Measurements from ENCODE around the gene RNF4. TPM values are rescaled to one million over a fixed set of nuclear protein-coding genes. Genes with fewer than 3 reads are reported as not detected.

RNF4 gene
- total and polyA plus RNA-seq, 7 donors, result 18.1 to 50.2 (median 30.7) TPM

DNA sequence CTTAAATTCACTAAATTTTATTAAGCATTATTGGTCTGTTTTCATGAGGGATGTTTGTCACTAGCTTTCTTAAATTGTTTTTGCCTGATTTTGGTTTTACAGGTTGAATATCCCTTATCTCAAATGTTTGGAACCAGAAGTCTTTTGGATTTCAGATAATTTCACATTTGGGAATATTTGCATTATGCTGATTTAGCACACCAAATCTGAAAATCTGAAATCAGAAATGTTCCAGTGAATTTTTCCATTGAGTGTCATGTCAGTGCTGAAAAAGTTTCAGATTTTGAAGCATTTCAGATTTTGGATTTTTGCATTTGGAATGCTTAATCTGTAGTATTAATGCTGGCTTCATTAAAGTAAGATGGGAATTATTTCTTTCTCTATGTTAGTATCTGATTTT lies 82.2 kb downstream of the RNF4 start:
- no peak overlapping the region for H3K4me3 ChIP-seq
- DNase-seq (no peak), ATAC-seq (no peak)
- no peaks in the 10 kb centered on the region for H3K27me3 ChIP-seq (ENCODE audit: insufficient read depth in 3 of 3, low read length in 2 of 3)
- TF ChIP-seq, protein P1, sequence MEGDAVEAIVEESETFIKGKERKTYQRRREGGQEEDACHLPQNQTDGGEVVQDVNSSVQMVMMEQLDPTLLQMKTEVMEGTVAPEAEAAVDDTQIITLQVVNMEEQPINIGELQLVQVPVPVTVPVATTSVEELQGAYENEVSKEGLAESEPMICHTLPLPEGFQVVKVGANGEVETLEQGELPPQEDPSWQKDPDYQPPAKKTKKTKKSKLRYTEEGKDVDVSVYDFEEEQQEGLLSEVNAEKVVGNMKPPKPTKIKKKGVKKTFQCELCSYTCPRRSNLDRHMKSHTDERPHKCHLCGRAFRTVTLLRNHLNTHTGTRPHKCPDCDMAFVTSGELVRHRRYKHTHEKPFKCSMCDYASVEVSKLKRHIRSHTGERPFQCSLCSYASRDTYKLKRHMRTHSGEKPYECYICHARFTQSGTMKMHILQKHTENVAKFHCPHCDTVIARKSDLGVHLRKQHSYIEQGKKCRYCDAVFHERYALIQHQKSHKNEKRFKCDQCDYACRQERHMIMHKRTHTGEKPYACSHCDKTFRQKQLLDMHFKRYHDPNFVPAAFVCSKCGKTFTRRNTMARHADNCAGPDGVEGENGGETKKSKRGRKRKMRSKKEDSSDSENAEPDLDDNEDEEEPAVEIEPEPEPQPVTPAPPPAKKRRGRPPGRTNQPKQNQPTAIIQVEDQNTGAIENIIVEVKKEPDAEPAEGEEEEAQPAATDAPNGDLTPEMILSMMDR (IDR thresholded peaks at IDR 0.05), result no peak
- H3K36me3 ChIP-seq (ENCODE audit: insufficient read depth in 1 of 2, low read depth in 1 of 2), result no peaks in the 10 kb centered on the region
- H3K27ac ChIP-seq, result no peak overlapping the region
- H3K4me1 ChIP-seq, result no peaks in the 10 kb centered on the region
- intact Hi-C loops (cut with DNase I), result no loop called here
- no peaks in the 10 kb centered on the region for H3K9me3 ChIP-seq

DNA sequence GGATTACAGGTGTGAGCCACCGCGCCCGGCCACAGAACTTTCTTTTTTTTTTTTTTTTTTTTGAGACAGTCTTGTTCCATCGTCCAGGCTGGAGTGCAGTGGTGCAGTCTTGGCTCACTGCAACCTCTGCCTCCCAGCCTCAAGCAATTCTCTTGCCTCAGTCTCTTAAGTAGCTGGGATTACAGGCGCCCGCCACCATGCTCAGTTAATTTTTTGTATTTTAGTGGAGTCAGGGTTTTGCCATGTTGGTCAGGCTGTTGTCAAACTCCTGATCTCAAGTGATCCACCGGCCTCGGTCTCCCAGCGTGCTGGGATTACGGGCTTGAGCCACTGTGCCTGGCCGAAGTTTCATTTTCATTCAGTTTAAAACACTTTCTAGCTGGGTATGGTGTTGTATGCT lies 83.9 kb downstream of the RNF4 start:
- DNase-seq (no peak), ATAC-seq (no peak)
- Histone ChIP-seq H3K27me3 (ENCODE audit: insufficient read depth in 3 of 3, low read length in 2 of 3) (no peaks in the 10 kb centered on the region), H3K4me1 (no peaks in the 10 kb centered on the region), H3K27ac (no peak overlapping the region), H3K4me3 (no peak overlapping the region), H3K36me3 (ENCODE audit: insufficient read depth in 1 of 2, low read depth in 1 of 2) (no peaks in the 10 kb centered on the region), H3K9me3 (no peaks in the 10 kb centered on the region)
- intact Hi-C loops (cut with DNase I), result no loop called here
- TF ChIP-seq, protein P1 (IDR thresholded peaks at IDR 0.05), result no peak
- 91 to 98% (median 95%) methylated on average over 9 to 11 of the region's 11 CpGs for WGBS, 3 donors

DNA sequence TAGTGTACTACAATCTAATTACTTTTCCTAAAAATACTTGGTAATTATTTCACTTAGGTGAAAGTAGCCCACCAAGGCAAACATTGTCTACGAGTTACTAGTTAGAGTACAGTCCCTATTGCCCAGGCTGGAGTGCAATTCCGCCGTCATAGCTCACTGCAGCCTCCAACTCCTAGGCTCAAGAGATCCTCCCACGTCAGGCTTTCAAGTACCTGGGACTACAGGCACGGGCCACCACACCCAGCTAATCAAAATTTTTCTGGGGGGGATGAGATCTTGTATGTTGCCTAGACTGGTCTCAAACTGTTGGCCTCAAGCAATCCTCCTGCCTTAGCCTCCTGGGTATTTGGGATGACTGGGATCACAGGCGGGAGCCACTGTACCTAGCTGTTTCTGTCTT lies 89.4 kb downstream of the RNF4 start:
- ATAC-seq (no peak), DNase-seq (no peak)
- Histone ChIP-seq H3K36me3 (ENCODE audit: insufficient read depth in 1 of 2, low read depth in 1 of 2) (no peaks in the 10 kb centered on the region), H3K27me3 (ENCODE audit: insufficient read depth in 3 of 3, low read length in 2 of 3) (no peaks in the 10 kb centered on the region), H3K27ac (no peak overlapping the region), H3K4me3 (no peak overlapping the region), H3K9me3 (no peaks in the 10 kb centered on the region), H3K4me1 (peaks cover 4% of the 10 kb centered on the region)
- TF ChIP-seq, protein P1 (IDR thresholded peaks at IDR 0.05), result no peak
- intact Hi-C loops (cut with DNase I), result no loop called here
- 93 to 98% (median 95%) methylated on average over 6 of the region's 6 CpGs for WGBS, 3 donors

DNA sequence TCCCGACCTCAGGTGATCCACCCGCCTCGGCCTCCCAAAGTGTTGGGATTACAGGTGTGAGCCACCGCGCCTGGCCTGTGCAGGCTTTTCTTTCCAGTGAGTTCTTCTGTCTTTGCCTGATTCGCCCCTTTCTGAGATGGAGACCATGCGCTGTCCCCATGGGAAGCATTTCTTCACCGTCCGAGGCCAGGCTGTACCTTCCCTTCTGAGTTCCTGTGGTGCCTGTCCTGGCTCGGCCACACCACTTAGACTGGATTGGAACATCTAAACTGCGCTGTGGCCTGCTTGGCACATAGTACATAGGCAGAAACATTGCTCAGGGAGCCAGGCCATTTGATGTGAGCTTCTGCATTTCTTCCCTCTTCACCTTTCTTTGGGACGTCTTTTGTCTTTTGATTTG lies 91.3 kb downstream of the RNF4 start:
- no peak for DNase-seq

More for the DNA sequence above, 91.3 kb downstream of the RNF4 start:
- no peak overlapping the region for H3K4me3 ChIP-seq
- intact Hi-C loops (cut with DNase I), result no loop called here
- TF ChIP-seq, protein P1 (IDR thresholded peaks at IDR 0.05), result no peak
- 84 to 89% (median 88%) methylated on average over 11 to 12 of the region's 12 CpGs for WGBS, 3 donors
- H3K27me3 ChIP-seq (ENCODE audit: insufficient read depth in 3 of 3, low read length in 2 of 3), result no peaks in the 10 kb centered on the region
- H3K36me3 ChIP-seq (ENCODE audit: insufficient read depth in 1 of 2, low read depth in 1 of 2), result peaks cover 0 to 6% of the 10 kb centered on the region in 2 donors
- no peak overlapping the region for H3K27ac ChIP-seq
- H3K9me3 ChIP-seq, result no peaks in the 10 kb centered on the region
- ATAC-seq, result peak in 3 of 4 donors; percentile 32 to 58 (median 33)
- H3K4me1 ChIP-seq, result peaks cover 4% of the 10 kb centered on the region

Other genes starting within 250 kb of the RNF4 start
- 1 to 10 TPM; 4.2 to 7.4 (median 5.1) TPM for gene HAUS3, start 227.0 kb upstream of the RNF4 start, total RNA-seq
- gene HAUS3, start 227.0 kb upstream of the RNF4 start, polyA plus RNA-seq, result 10 to 100 TPM in 1 of 3 donors, 1 to 10 TPM in 2; 5.3 to 16.1 (median 5.8) TPM
- 1 to 10 TPM in 3 of 4 donors, under 1 TPM in 1; 0.84 to 3.0 (median 1.8) TPM for gene POLN, start 227.0 kb upstream of the RNF4 start, total RNA-seq
- gene POLN, start 227.0 kb upstream of the RNF4 start, polyA plus RNA-seq, result under 1 TPM; 0.44 to 0.95 (median 0.80) TPM
- gene MXD4, start 207.0 kb upstream of the RNF4 start, total RNA-seq, result 10 to 100 TPM; 18.8 to 36.7 (median 35.3) TPM
- gene MXD4, start 207.0 kb upstream of the RNF4 start, polyA plus RNA-seq, result 10 to 100 TPM; 15.4 to 29.9 (median 23.3) TPM
- 1 to 10 TPM; 3.4 to 7.7 (median 5.0) TPM for gene ZFYVE28, start 50.5 kb upstream of the RNF4 start, total RNA-seq
- gene ZFYVE28, start 50.5 kb upstream of the RNF4 start, polyA plus RNA-seq, result 1 to 10 TPM; 1.7 to 2.9 (median 2.1) TPM
- gene CFAP99, start 50.2 kb upstream of the RNF4 start, total RNA-seq, result not detected
- gene CFAP99, start 50.2 kb upstream of the RNF4 start, polyA plus RNA-seq, result under 1 TPM in 2 of 3 donors, not detected in 1; 0.03 TPM
- gene FAM193A, start 67.5 kb downstream of the RNF4 start, total RNA-seq, result 10 to 100 TPM; 14.6 to 20.0 (median 17.9) TPM
- gene FAM193A, start 67.5 kb downstream of the RNF4 start, polyA plus RNA-seq, result 10 to 100 TPM in 1 of 3 donors, 1 to 10 TPM in 2; 7.5 to 14.4 (median 9.3) TPM

Measured in psoas muscle (tissue), 8 donors.